ENCODE data around the gene CCHCR1. TPM values are rescaled to one million over a fixed set of nuclear protein-coding genes. Genes with fewer than 3 reads are reported as not detected.
"Not testable (repeated sequence)": the region's sequence is repeated elsewhere in the genome, so short reads cannot be mapped to it uniquely, and the experiment has no call there.

CCHCR1 gene
- total RNA-seq, 1 experiment from 2014 or later, result 60.6 TPM

DNA sequence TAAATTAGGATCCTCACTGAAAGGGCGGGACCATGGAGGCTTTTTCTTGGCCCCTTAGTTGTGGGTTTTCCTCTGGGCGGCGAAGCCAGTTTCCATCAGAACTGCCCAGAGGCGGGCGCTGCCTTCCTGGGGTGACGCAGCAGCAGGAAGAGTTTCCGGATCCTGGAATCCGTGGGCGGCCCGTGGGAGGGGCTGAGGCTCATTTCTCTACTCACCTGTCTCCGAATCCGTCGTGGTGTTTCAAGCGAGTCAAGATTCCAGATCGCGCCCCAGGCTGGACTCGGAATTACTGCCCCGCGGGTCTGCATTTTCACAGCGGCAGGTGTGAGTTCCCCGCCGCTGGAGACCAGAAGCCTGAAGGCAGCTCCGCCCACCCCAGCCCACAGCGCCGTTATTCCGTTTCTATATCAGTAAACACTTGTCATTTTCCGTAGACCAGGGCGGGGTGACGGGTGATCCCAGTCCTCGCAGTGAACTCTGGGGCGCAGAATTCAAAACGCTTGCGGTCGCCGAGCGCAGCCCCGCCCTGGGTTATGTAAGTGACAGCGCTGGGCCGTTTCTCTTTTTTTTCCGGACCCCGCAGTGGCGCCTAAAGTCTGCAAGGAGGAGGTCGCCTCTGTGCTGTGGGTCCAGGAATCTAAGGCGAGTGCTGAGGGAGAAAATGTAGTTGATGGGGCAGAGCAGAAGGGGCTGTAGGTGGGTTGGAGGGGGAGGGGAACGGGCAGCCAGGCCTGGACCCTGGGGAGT is 40.1 kb upstream of the CCHCR1 start:
- Histone ChIP-seq H4K20me1 (ENCODE audit: insufficient read depth) (no peaks in the 10 kb centered on the region), H3K9me3 (ENCODE audit: insufficient read depth, low read depth) (no peaks in the 10 kb centered on the region), H3K4me2 (peak overlapping the region; percentile 80), H3F3A (ENCODE audit: insufficient read depth, low read depth) (peaks cover 31% of the 10 kb centered on the region), H3K27ac (peak overlapping the region; percentile 79), H3K79me2 (ENCODE audit: low read depth) (peaks cover 15% of the 10 kb centered on the region; the same call in 1 of the 2 replicates), H3K27me3 (ENCODE audit: insufficient read depth, low read depth) (no peaks in the 10 kb centered on the region), H3K36me3 (ENCODE audit: low read depth) (no peaks in the 10 kb centered on the region), H2AFZ (peak overlapping the region; percentile 91), H3K4me3 (peak overlapping the region; percentile 54), H3K9me2 (ENCODE audit: insufficient read depth) (no peaks in the 10 kb centered on the region), H3K4me1 (replicated peaks; ENCODE audit: insufficient read depth) (peaks cover 19% of the 10 kb centered on the region)
- ChIA-PET POLR2A (ENCODE audit: unreplicated experiment) (interaction anchor here (0.6 kb wide), 2 partner anchors 265 to 985 kb away, joined by 4 to 8 read pairs; no protein-coding TSS in a partner anchor), CTCF (interaction anchor here (0.6 to 0.8 kb wide), 3 partner anchors 169 to 1774 kb away, joined by 4 to 6 read pairs (median 5); no protein-coding TSS in a partner anchor)
- TF ChIP-seq EZH2 (IDR thresholded peaks at IDR 0.05; ENCODE audit: low read depth) (no peak), CTCF (conservative IDR thresholded peaks at IDR 0.05) (no peak)
- DNase-seq, result peak; percentile 82 to 88
- no TSS peak for BruUV-seq (replicated peaks)
- intact Hi-C loops (cut with micrococcal nuclease; ENCODE audit: unreplicated experiment), result loop anchor here (1.0 to 5.0 kb wide), 3 partner anchors 170 to 243 kb away; no protein-coding TSS in a partner anchor

- BruUV-seq (replicated peaks), result TSS peak; percentile 59
- CTCF ChIA-PET, result interaction anchor here (1.0 kb wide), 1 partner anchor 59 kb away, joined by 3 read pairs; no protein-coding TSS in a partner anchor
These were observed 38.8 kb upstream of the CCHCR1 start for GRCh38 chr6:31196251-31197022.

GRCh38 chr6:31195308-31195979 is 37.8 kb upstream of the CCHCR1 start:
- H3K36me3 ChIP-seq (ENCODE audit: low read depth); H3K9me3 ChIP-seq (ENCODE audit: insufficient read depth, low read depth); H3K27me3 ChIP-seq (ENCODE audit: insufficient read depth, low read depth); DNase-seq; H3K9me2 ChIP-seq (ENCODE audit: insufficient read depth); CTCF ChIA-PET; H2AFZ ChIP-seq; H3K4me2 ChIP-seq; H4K20me1 ChIP-seq (ENCODE audit: insufficient read depth); H3K27ac ChIP-seq; H3K4me1 ChIP-seq (replicated peaks; ENCODE audit: insufficient read depth); H3K4me3 ChIP-seq; BruUV-seq (replicated peaks): not testable (repeated sequence)
- Histone ChIP-seq H3F3A (ENCODE audit: insufficient read depth, low read depth) (peaks cover 16% of the 10 kb centered on the region; the same call in 1 of the 2 replicates), H3K79me2 (ENCODE audit: low read depth) (peaks cover 13% of the 10 kb centered on the region; the same call in 1 of the 2 replicates)
- POLR2A ChIA-PET (ENCODE audit: unreplicated experiment), result interaction anchor here (0.6 to 0.7 kb wide), 2 partner anchors 26 to 173 kb away, joined by 3 to 6 read pairs; no protein-coding TSS in a partner anchor
- intact Hi-C loops (cut with micrococcal nuclease; ENCODE audit: unreplicated experiment), result loop anchor here (5.0 kb wide), 1 partner anchor 187 kb away; no protein-coding TSS in a partner anchor

More at GRCh38 chr6:31196251-31197022, 38.8 kb upstream of the CCHCR1 start:
- not testable (repeated sequence) for H3K9me2 ChIP-seq (ENCODE audit: insufficient read depth); H3K27me3 ChIP-seq (ENCODE audit: insufficient read depth, low read depth); H3K36me3 ChIP-seq (ENCODE audit: low read depth); H4K20me1 ChIP-seq (ENCODE audit: insufficient read depth); H2AFZ ChIP-seq; H3K4me1 ChIP-seq (replicated peaks; ENCODE audit: insufficient read depth); H3K9me3 ChIP-seq (ENCODE audit: insufficient read depth, low read depth); DNase-seq; H3K27ac ChIP-seq
- Histone ChIP-seq H3K4me3 (peak overlapping the region; percentile 33; the same call in 1 of the 2 replicates), H3F3A (ENCODE audit: insufficient read depth, low read depth) (peaks cover 19% of the 10 kb centered on the region; the same call in 1 of the 2 replicates), H3K79me2 (ENCODE audit: low read depth) (peaks cover 15% of the 10 kb centered on the region; the same call in 1 of the 2 replicates), H3K4me2 (peak overlapping the region; percentile 80)
- intact Hi-C loops (cut with micrococcal nuclease; ENCODE audit: unreplicated experiment), result loop anchor here (1.0 to 5.0 kb wide), 3 partner anchors 171 to 244 kb away; no protein-coding TSS in a partner anchor
- POLR2A ChIA-PET (ENCODE audit: unreplicated experiment), result interaction anchor here (0.6 kb wide), 2 partner anchors 172 to 1130 kb away, joined by 4 to 6 read pairs; no protein-coding TSS in a partner anchor

Measured in PC-9 (cell line).